HL-60 (cell line): ENCODE results near the gene AQP2.

Source experiments
- DNase-seq, 2 experiments: peaks; one replicate each; pipeline ENCODE4 v3.0.0-alpha.2; 2010 to 2020; ENCODE audit warnings: low read depth in 1 of 2, low spot score in 1 of 2
- H3K27ac ChIP-seq: fragments of 250-450 bp; sonication (Bioruptor Pico); replicated peaks from 2 replicates; pipeline ENCODE4 v1.5.1; 2020; ENCODE audit warnings: mild to moderate bottlenecking, moderate library complexity
- H3K27me3 ChIP-seq: fragments of 250-450 bp; sonication (Bioruptor Pico); 2 replicates; pipeline ENCODE4 v1.5.1; 2021; ENCODE audit warnings: mild to moderate bottlenecking, moderate library complexity; ENCODE audit not compliant: insufficient read depth, poor library complexity, severe bottlenecking
- H3K4me3 ChIP-seq: replicated peaks from 2 replicates; pipeline ENCODE4 v1.5.1; 2011; ENCODE audit warnings: mild to moderate bottlenecking, control low read depth, low read length; ENCODE audit not compliant: insufficient read depth
- GABPA ChIP-seq: IDR thresholded peaks from 2 replicates; pipeline ENCODE4 v1.6.1; 2012; ENCODE audit warnings: low read depth
- POLR2AphosphoS5 ChIP-seq: IDR thresholded peaks from 2 replicates; pipeline ENCODE4 v1.6.1; 2012; ENCODE audit warnings: low read depth
- REST ChIP-seq: IDR thresholded peaks from 2 replicates; pipeline ENCODE4 v1.6.1; 2012; ENCODE audit warnings: low read depth; ENCODE audit not compliant: insufficient replicate concordance
- SPI1 ChIP-seq: IDR thresholded peaks from 2 replicates; pipeline ENCODE4 v1.6.1; 2012; ENCODE audit warnings: low read depth, mild to moderate bottlenecking, borderline replicate concordance
- TF ChIP-seq, protein P1 (sequence below): IDR thresholded peaks from one replicate; pipeline ENCODE4 v1.5.1; 2011; ENCODE audit warnings: low read length, control low read depth, inconsistent platforms; ENCODE audit not compliant: insufficient read depth

The AQP2 gene

GRCh38 chr12:49922349-49923034 is 28.0 kb upstream of the AQP2 start:
- Histone ChIP-seq H3K27ac (no peak overlapping the region), H3K27me3 (no peaks in the 10 kb centered on the region), H3K4me3 (no peak overlapping the region)
- TF ChIP-seq GABPA (no peak), POLR2AphosphoS5 (no peak), REST (no peak), SPI1 (no peak)
- TF ChIP-seq, protein P1, sequence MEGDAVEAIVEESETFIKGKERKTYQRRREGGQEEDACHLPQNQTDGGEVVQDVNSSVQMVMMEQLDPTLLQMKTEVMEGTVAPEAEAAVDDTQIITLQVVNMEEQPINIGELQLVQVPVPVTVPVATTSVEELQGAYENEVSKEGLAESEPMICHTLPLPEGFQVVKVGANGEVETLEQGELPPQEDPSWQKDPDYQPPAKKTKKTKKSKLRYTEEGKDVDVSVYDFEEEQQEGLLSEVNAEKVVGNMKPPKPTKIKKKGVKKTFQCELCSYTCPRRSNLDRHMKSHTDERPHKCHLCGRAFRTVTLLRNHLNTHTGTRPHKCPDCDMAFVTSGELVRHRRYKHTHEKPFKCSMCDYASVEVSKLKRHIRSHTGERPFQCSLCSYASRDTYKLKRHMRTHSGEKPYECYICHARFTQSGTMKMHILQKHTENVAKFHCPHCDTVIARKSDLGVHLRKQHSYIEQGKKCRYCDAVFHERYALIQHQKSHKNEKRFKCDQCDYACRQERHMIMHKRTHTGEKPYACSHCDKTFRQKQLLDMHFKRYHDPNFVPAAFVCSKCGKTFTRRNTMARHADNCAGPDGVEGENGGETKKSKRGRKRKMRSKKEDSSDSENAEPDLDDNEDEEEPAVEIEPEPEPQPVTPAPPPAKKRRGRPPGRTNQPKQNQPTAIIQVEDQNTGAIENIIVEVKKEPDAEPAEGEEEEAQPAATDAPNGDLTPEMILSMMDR: no peak
- no peak for DNase-seq

DNA sequence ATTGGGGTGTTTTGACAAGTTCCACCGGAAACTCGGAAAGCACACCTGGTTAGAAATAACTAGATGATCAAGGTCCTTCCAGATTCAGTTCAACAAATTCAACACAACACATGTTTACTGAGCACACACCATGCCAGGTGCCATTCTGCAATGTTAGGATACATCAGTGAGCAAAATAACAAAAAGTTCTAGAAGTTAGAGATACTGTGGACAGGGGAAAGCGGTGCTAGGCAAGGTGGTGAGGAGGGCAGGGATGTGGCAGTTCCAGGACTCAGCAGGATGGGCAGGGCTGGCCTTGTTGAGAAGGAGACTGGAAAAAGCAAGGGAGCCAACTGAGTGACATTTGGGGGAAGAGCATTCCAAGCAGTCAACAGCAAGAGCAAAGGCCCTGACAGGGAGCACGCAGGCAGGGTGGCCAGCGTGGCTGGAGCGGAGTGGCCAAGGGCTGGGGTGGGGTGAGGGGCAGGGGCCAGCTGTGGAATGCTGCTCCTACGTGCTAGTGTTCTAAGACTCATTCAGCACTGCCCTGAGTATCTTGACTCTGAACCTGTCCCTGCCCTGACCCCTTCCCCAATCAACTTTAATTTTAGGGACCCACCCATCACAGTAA is 27.4 kb upstream of the AQP2 start:
- no peak for TF ChIP-seq SPI1
- TF ChIP-seq GABPA: no peak
- no peak for TF ChIP-seq REST
- TF ChIP-seq POLR2AphosphoS5: no peak
- TF ChIP-seq, protein P1: no peak
- H3K27ac ChIP-seq: no peak overlapping the region
- no peaks in the 10 kb centered on the region for H3K27me3 ChIP-seq
- DNase-seq: no peak
- H3K4me3 ChIP-seq: no peak overlapping the region

DNA sequence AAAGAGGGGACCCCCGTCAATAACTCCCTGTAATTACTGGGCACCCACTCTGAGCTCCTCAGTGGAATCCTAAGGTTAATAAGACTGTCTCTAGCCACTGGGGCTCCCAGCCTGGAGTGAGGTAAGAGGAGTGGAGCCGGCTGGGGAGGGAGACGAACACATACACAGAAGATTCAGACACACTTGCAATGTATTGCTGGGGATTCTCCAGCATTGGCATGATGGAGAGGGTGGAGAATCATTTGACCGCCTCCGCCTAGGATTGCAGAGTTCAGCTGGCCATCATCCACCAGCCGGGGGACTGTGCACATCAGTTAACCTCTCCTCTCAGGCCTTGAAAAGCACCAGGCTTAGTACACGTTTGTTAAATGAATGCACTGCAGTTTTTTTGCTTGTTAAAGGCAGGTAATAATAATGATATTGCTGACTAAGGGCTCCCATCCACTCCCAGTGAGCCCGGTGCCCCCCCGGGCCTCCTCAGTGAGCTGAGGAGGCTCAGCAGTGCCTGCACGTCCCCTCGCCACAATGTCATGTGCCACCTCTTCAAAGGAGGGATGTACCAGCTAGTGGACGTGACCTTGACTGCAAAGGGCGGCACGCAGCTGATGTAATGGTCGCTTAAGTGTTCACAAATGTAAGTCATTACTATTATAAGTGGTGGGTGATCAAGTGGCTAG is 26.5 kb upstream of the AQP2 start:
- Histone ChIP-seq H3K27ac (no peak overlapping the region), H3K27me3 (no peaks in the 10 kb centered on the region), H3K4me3 (no peak overlapping the region)
- no peak for TF ChIP-seq GABPA
- TF ChIP-seq REST: no peak
- TF ChIP-seq SPI1: no peak
- TF ChIP-seq, protein P1: no peak
- TF ChIP-seq POLR2AphosphoS5: no peak
- DNase-seq: no peak
